ENCODE data around the gene KCNAB1.

KCNAB1 gene

GRCh38 chr3:156397534-156397933, 277.2 kb downstream of the KCNAB1 start:
- H3K4me3 ChIP-seq (ENCODE audit: insufficient read depth, low read length, poor library complexity, severe bottlenecking), result no peak overlapping the region
- no peaks in the 10 kb centered on the region for H3F3A ChIP-seq (ENCODE audit: insufficient read depth)
- H3K36me3 ChIP-seq (ENCODE audit: low read length), result no peaks in the 10 kb centered on the region
- H3K4me2 ChIP-seq (ENCODE audit: low read depth, low read length, poor library complexity, severe bottlenecking), result no peak overlapping the region
- H3K9me2 ChIP-seq (replicated peaks; ENCODE audit: insufficient read depth, low read length), result no peaks in the 10 kb centered on the region
- no peaks in the 10 kb centered on the region for H3K79me2 ChIP-seq (ENCODE audit: insufficient read depth, low read length)
- H3K9me3 ChIP-seq (ENCODE audit: insufficient read depth, low read length), result no peaks in the 10 kb centered on the region
- H4K20me1 ChIP-seq (ENCODE audit: low read depth, low read length), result no peaks in the 10 kb centered on the region
- no peak overlapping the region for H3K27ac ChIP-seq (ENCODE audit: low read depth, low read length)
- H2AFZ ChIP-seq (ENCODE audit: low read depth, low read length, severe bottlenecking), result no peak overlapping the region
- no peak for TF ChIP-seq EZH2phosphoT487 (conservative IDR thresholded peaks at IDR 0.05; ENCODE audit: low read length)
- no peak for TF ChIP-seq CTCF (IDR thresholded peaks at IDR 0.05; ENCODE audit: insufficient read depth, low read length, poor library complexity, severe bottlenecking)
- no peak overlapping the region for H3K9ac ChIP-seq (ENCODE audit: low read length)
- H3K27me3 ChIP-seq (ENCODE audit: low read length), result no peaks in the 10 kb centered on the region

GRCh38 chr3:156400062-156400461, 279.7 kb downstream of the KCNAB1 start:
- Histone ChIP-seq H3K27ac (ENCODE audit: low read depth, low read length) (no peak overlapping the region), H3K9me3 (ENCODE audit: insufficient read depth, low read length) (no peaks in the 10 kb centered on the region), H3F3A (ENCODE audit: insufficient read depth) (no peaks in the 10 kb centered on the region), H4K20me1 (ENCODE audit: low read depth, low read length) (no peaks in the 10 kb centered on the region), H3K4me2 (ENCODE audit: low read depth, low read length, poor library complexity, severe bottlenecking) (no peak overlapping the region), H3K27me3 (ENCODE audit: low read length) (no peaks in the 10 kb centered on the region), H3K79me2 (ENCODE audit: insufficient read depth, low read length) (no peaks in the 10 kb centered on the region), H3K36me3 (ENCODE audit: low read length) (no peaks in the 10 kb centered on the region), H2AFZ (ENCODE audit: low read depth, low read length, severe bottlenecking) (no peak overlapping the region), H3K9me2 (replicated peaks; ENCODE audit: insufficient read depth, low read length) (no peaks in the 10 kb centered on the region), H3K4me3 (ENCODE audit: insufficient read depth, low read length, poor library complexity, severe bottlenecking) (no peak overlapping the region), H3K9ac (ENCODE audit: low read length) (no peak overlapping the region)
- TF ChIP-seq CTCF (IDR thresholded peaks at IDR 0.05; ENCODE audit: insufficient read depth, low read length, poor library complexity, severe bottlenecking) (no peak), EZH2phosphoT487 (conservative IDR thresholded peaks at IDR 0.05; ENCODE audit: low read length) (no peak)

GRCh38 chr3:156400735-156401134, 280.4 kb downstream of the KCNAB1 start:
- H3K27ac ChIP-seq (ENCODE audit: low read depth, low read length), result no peak overlapping the region
- no peaks in the 10 kb centered on the region for H3K36me3 ChIP-seq (ENCODE audit: low read length)
- no peak for TF ChIP-seq CTCF (IDR thresholded peaks at IDR 0.05; ENCODE audit: insufficient read depth, low read length, poor library complexity, severe bottlenecking)
- TF ChIP-seq EZH2phosphoT487 (conservative IDR thresholded peaks at IDR 0.05; ENCODE audit: low read length), result no peak
- H3K4me3 ChIP-seq (ENCODE audit: insufficient read depth, low read length, poor library complexity, severe bottlenecking), result no peak overlapping the region
- no peaks in the 10 kb centered on the region for H3K9me3 ChIP-seq (ENCODE audit: insufficient read depth, low read length)
- H3K4me2 ChIP-seq (ENCODE audit: low read depth, low read length, poor library complexity, severe bottlenecking), result no peak overlapping the region
- no peaks in the 10 kb centered on the region for H3K9me2 ChIP-seq (replicated peaks; ENCODE audit: insufficient read depth, low read length)
- no peaks in the 10 kb centered on the region for H3K27me3 ChIP-seq (ENCODE audit: low read length)
- no peak overlapping the region for H2AFZ ChIP-seq (ENCODE audit: low read depth, low read length, severe bottlenecking)
- no peaks in the 10 kb centered on the region for H4K20me1 ChIP-seq (ENCODE audit: low read depth, low read length)
- no peak overlapping the region for H3K9ac ChIP-seq (ENCODE audit: low read length)
- no peaks in the 10 kb centered on the region for H3K79me2 ChIP-seq (ENCODE audit: insufficient read depth, low read length)
- H3F3A ChIP-seq (ENCODE audit: insufficient read depth), result no peaks in the 10 kb centered on the region
